MCF 10A (cell line): Measurements from ENCODE around the gene SNRPD3. TPM values are rescaled to one million over a fixed set of nuclear protein-coding genes. Genes with fewer than 3 reads are reported as not detected.
"Not testable (repeated sequence)": the region's sequence is repeated elsewhere in the genome, so short reads cannot be mapped to it uniquely, and the experiment has no call there.

Source experiments
- BruUV-seq: library from RNA; stranded (reverse); fragments of 400-500 nt; replicated peaks from 2 replicates; lab custom pipeline; 2021; lab: Mats Ljungman, UMichigan
- CTCF ChIA-PET: fragments of 300-600 bp; sonication (Branson Sonifier 250); formaldehyde crosslinking; extraction: SDS; loops from one replicate; lab custom pipeline; 2021; ENCODE audit warnings: antibody characterized with exemption, inconsistent platforms; lab: Yijun Ruan, JAX
- POLR2A ChIA-PET: fragments of 300-600, 350-650 bp; sonication (Branson Sonifier 250); formaldehyde crosslinking; extraction: SDS; loops from one replicate; lab custom pipeline; 2020; ENCODE audit warnings: antibody characterized with exemption, inconsistent platforms; lab: Yijun Ruan, JAX
- DNase-seq: peaks from one replicate; pipeline ENCODE4 v3.0.0-alpha.2; 2018; ENCODE audit not compliant: unreplicated experiment
- H3K27ac Mint-ChIP-seq: one replicate; pipeline ENCODE4 v1.8.0; 2022; ENCODE audit warnings: mild to moderate bottlenecking, low read depth, mixed read lengths; ENCODE audit not compliant: unreplicated experiment
- H3K27me3 Mint-ChIP-seq: one replicate; pipeline ENCODE4 v1.8.0; 2022; ENCODE audit warnings: mixed read lengths; ENCODE audit not compliant: insufficient read depth, unreplicated experiment
- H3K36me3 Mint-ChIP-seq: one replicate; pipeline ENCODE4 v1.8.0; 2022; ENCODE audit warnings: mild to moderate bottlenecking, moderate library complexity, mixed read lengths; ENCODE audit not compliant: insufficient read depth, unreplicated experiment
- H3K4me1 Mint-ChIP-seq: one replicate; pipeline ENCODE4 v1.8.0; 2022; ENCODE audit warnings: mixed read lengths; ENCODE audit not compliant: insufficient read depth, unreplicated experiment
- H3K4me3 Mint-ChIP-seq: one replicate; pipeline ENCODE4 v1.8.0; 2022; ENCODE audit warnings: mild to moderate bottlenecking, moderate library complexity, mixed read lengths; ENCODE audit not compliant: unreplicated experiment
- H3K9me3 Mint-ChIP-seq: one replicate; pipeline ENCODE4 v1.8.0; 2022; ENCODE audit warnings: mixed read lengths; ENCODE audit not compliant: unreplicated experiment
- intact Hi-C: fragments of 100-400 bp; cut with micrococcal nuclease; formaldehyde crosslinking; loops from 2 replicates; pipeline ENCODE4 v1.14.1; 2022
- total RNA-seq: library from RNA; stranded (reverse); gene quantifications from 2 replicates; pipeline ENCODE4 v1.2.3, GENCODE V29; 2022
- TF ChIP-seq, protein P1 (sequence below): fragments of 200-600 bp; IDR thresholded peaks from one replicate; pipeline ENCODE4 v1.8.0; 2022; ENCODE audit warnings: antibody characterized with exemption, mild to moderate bottlenecking; ENCODE audit not compliant: unreplicated experiment

Gene SNRPD3
- total RNA-seq, 1 experiment from 2014 or later = 94.6 TPM

DNA sequence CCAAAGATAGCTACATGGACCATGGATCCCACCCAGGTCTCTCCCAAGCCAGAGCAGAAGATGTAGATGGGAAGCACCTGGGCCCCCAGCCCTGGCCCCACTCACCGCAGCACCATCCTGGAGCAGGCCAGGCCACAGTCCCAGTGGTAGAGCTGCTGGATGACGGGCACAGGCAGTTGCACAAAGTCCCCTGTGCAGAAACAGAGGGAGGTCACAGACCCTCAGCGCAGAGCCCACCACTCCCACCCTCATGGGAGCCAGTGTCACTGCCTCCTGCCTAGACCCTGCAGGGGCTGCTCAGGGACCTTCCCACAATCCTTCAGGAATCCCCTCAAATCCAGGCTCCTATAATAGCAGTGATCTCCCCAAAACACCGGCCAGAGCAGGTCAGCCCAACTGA lies 7.0 kb upstream of the SNRPD3 start:
- Mint-ChIP-seq H3K27ac (no peak overlapping the region), H3K4me3 (no peak overlapping the region), H3K9me3 (no peaks in the 10 kb centered on the region), H3K4me1 (peaks cover 25% of the 10 kb centered on the region), H3K27me3 (no peaks in the 10 kb centered on the region), H3K36me3 (peaks cover 37% of the 10 kb centered on the region)
- TF ChIP-seq, protein P1, sequence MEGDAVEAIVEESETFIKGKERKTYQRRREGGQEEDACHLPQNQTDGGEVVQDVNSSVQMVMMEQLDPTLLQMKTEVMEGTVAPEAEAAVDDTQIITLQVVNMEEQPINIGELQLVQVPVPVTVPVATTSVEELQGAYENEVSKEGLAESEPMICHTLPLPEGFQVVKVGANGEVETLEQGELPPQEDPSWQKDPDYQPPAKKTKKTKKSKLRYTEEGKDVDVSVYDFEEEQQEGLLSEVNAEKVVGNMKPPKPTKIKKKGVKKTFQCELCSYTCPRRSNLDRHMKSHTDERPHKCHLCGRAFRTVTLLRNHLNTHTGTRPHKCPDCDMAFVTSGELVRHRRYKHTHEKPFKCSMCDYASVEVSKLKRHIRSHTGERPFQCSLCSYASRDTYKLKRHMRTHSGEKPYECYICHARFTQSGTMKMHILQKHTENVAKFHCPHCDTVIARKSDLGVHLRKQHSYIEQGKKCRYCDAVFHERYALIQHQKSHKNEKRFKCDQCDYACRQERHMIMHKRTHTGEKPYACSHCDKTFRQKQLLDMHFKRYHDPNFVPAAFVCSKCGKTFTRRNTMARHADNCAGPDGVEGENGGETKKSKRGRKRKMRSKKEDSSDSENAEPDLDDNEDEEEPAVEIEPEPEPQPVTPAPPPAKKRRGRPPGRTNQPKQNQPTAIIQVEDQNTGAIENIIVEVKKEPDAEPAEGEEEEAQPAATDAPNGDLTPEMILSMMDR = no peak
- POLR2A ChIA-PET = no interaction called here
- intact Hi-C loops = no loop called here
- CTCF ChIA-PET = interaction anchor here (0.6 kb wide), 1 partner anchor 286 kb away, joined by 4 read pairs; no protein-coding TSS in a partner anchor
- no TSS peak for BruUV-seq
- no peak for DNase-seq

DNA sequence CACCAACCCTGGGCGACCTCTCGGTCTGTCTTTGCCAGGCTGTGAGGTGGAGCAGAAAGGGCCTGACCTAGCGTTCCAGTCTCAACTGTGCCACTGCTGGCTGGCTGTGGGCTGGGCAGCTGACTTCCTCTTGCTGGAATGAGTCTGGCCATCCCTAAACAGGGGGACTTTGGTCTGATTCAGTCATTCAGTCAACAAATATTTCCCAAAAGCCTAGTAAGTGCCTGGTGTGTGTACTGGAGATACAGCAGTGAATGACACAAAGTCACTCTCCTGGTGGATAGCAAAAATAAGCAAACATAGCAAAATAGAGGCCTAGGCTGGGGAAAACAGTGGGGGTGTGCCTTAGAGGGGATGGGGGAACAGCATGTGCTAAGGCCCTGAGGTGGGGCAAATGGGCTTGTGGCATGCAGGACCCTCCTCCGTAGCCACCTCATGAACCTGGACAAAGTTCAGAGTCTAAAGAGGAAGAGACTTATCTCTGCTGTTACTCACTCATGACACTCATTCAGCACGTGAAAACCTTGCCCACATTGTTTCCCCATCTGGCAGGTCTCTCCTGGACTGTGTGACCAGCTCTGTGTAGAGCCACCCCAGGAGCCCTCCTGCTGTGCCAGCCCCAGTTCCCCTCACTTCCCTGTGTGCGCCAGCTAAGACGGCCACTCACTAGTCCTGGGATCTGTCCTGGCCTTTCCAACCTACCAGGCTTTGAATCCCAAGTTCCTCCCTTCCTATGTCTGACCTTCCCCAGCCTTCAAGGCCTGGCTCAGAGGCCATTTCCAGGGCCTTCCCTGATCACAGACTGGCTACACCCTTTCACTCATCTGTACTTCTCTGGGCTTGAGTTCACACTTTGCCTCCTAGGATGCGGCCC lies 5.5 kb upstream of the SNRPD3 start:
- peaks cover 31% of the 10 kb centered on the region for H3K36me3 Mint-ChIP-seq
- no peaks in the 10 kb centered on the region for H3K9me3 Mint-ChIP-seq
- POLR2A ChIA-PET = no interaction called here
- CTCF ChIA-PET = interaction anchor here (0.6 kb wide), 1 partner anchor 1954 kb away, joined by 3 read pairs; no protein-coding TSS in a partner anchor
- peaks cover 25% of the 10 kb centered on the region for H3K4me1 Mint-ChIP-seq
- TF ChIP-seq, protein P1 = no peak
- no peaks in the 10 kb centered on the region for H3K27me3 Mint-ChIP-seq
- no TSS peak for BruUV-seq
- intact Hi-C loops = no loop called here
- no peak overlapping the region for H3K4me3 Mint-ChIP-seq
- H3K27ac Mint-ChIP-seq = peak overlapping the region; percentile 6
- DNase-seq = no peak

DNA sequence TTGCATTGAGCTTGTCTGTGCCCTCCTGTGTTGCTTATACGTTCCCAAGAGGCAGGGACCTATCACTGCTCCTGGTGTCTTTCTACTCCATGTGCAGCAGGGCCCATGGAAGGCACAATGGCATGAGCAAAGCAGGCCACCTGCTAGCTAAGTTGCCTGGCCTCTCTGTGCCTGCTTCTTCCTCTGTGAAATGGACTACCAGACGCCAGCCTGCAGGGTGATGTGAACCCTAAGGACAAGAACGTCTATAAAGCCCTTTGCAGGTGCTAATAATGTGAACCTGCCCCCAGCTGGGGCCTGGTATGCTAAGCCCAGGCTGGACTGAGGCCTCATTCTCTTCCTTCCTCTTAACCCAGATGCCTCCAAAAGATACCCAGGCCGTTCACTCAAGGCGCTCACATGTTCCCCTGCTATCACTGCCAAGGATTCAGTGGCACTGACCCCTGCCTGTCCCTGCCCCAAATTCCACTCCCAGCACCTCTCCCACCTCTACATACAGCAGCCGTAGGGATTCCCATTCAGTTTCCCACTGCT lies 4.8 kb upstream of the SNRPD3 start:
- no TSS peak for BruUV-seq
- TF ChIP-seq, protein P1 = no peak
- Mint-ChIP-seq H3K27me3 (no peaks in the 10 kb centered on the region), H3K4me1 (peaks cover 25% of the 10 kb centered on the region), H3K9me3 (no peaks in the 10 kb centered on the region), H3K36me3 (peaks cover 30% of the 10 kb centered on the region), H3K4me3 (no peak overlapping the region), H3K27ac (peak overlapping the region; percentile 6)
- DNase-seq = no peak
- ChIA-PET POLR2A (no interaction called here), CTCF (interaction anchor here (0.6 kb wide), 1 partner anchor 1953 kb away, joined by 3 read pairs; no protein-coding TSS in a partner anchor)
- intact Hi-C loops = no loop called here

DNA sequence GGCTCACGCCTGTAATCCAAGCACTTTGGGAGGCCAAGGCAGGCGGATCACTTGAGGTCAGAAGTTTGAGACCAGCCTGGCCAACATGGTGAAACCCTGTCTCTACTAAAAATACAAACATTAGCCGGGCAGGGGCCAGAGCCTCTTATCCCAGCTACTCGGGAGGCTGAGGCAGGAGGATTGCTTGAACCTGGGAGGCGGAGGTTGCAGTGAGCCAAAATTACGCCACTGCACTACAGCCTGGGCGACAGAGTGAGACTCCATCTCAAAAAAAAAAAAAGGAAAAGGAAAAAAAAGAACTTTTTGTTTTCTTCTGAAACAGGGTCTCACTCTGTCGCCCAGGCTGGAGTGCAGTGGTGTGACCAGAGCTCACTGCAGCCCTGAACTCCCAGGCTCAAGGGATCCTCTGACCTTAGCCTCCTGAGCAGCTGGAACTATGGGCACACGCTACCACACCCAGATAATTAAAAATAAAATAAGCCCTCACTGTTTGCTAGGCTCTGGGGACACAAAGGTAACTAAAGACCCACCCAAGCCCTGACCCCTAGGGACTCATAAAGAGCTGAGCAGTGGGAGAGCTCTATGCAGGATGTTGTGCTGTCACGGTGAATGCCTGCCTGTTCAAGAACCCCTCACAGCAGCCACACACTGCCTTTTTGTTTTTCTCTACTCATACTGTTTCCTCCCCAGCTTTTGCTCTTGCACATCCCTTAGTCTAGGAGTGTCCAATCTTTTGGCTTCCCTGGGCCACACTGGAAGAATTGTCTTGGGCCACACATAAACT lies 3.1 kb upstream of the SNRPD3 start:
- BruUV-seq, H3K27ac Mint-ChIP-seq, H3K9me3 Mint-ChIP-seq, DNase-seq, intact Hi-C loops, H3K27me3 Mint-ChIP-seq: not testable (repeated sequence)
- H3K4me3 Mint-ChIP-seq = peak overlapping the region; percentile 96
- POLR2A ChIA-PET = interaction anchor here (0.6 to 2.9 kb wide), 4 partner anchors 11 to 210 kb away, joined by 3 to 24 read pairs (median 6); no protein-coding TSS in a partner anchor
- peaks cover 18% of the 10 kb centered on the region for H3K36me3 Mint-ChIP-seq
- H3K4me1 Mint-ChIP-seq = peaks cover 34% of the 10 kb centered on the region
- CTCF ChIA-PET = interaction anchor here (0.5 to 0.7 kb wide), 2 partner anchors 786 to 1093 kb away, joined by 3 to 4 read pairs; no protein-coding TSS in a partner anchor
